Measurements from ENCODE around the gene PRKACA.

The PRKACA gene

GRCh38 chr19:14116918-14117578, 514 bp downstream of the PRKACA start:
- DNase-seq (ENCODE audit: low spot score) = no peak

DNA sequence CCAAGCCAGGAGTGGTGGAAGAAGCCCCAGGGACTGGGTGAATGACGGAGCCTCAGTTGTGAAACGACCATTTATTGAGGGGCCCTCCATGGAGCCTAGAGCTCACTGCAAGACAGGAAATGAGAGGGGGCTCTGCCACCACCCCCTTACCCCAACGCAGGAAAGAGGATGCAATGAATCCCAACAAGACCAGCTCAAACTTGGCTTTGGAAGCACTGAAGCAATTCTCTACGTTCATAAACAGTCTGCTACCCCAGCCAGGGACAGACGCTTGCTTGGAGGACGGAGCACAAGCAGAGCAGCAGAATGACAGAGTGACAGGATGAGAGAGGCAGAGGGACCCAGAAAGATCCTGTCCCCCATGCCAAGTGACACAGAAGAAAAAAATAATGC, 1.0 kb downstream of the PRKACA start:
- no peak for DNase-seq (ENCODE audit: low spot score)

DNA sequence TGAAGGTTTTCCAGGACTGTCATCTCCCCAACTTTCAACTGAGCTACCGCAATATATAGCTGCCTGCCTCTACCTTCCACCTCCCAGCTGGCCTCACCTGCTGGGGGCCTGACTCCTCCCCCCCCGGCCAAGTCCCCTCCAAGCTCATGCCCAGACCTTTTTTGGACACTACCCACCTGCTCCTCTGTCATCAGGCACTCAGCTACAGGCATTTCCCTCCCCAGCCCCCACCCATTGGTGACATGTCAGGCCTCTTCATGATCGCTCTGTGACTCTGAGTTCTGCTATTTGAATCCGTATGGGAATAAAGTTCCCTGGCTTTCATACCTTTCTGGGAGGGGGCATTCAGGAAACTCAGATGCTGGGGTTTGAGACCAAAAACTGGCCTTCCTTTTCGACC, 1.8 kb downstream of the PRKACA start:
- no peak for DNase-seq (ENCODE audit: low spot score)

DNA sequence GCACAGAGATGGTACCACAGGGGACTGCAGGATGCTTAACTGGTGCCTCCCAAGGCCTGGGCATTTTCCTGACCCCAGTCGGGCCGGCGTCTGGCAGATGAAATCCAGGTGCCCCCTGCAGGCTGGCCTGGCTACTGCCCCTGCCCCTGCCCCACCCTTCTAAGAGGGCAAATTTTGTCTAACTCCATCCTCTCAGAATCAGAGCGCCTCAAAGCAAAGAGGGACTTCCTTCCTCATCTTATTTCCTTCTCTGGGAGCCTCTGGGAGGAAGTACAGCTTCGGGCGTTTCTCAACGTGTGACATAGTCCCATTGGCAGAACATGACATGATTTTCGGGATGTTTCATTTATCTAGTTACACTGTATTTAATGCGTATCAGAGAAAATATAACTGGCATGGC, 2.7 kb downstream of the PRKACA start:
- DNase-seq (ENCODE audit: low spot score) = peak; percentile 38

DNA sequence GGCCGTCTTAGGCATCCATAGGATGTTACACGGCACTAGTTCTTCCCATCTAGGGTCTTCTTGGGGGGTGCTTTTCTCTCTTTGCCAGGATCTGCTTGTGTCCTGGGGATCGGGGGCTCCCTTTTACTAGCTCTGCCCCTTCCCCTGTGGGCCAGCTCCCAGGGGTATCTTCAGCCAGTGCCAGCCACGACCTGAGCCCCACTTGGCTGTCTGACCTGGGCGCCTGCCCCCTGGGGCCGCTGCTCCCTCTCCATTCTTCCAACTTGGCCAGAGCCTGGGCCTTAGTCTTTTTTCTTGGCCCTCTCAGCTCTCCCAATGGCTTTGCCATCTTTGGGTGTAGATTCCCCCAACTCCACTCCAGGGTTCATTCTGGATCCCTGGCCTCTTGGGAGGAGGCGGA, 3.1 kb downstream of the PRKACA start:
- no peak for DNase-seq (ENCODE audit: low spot score)

DNA sequence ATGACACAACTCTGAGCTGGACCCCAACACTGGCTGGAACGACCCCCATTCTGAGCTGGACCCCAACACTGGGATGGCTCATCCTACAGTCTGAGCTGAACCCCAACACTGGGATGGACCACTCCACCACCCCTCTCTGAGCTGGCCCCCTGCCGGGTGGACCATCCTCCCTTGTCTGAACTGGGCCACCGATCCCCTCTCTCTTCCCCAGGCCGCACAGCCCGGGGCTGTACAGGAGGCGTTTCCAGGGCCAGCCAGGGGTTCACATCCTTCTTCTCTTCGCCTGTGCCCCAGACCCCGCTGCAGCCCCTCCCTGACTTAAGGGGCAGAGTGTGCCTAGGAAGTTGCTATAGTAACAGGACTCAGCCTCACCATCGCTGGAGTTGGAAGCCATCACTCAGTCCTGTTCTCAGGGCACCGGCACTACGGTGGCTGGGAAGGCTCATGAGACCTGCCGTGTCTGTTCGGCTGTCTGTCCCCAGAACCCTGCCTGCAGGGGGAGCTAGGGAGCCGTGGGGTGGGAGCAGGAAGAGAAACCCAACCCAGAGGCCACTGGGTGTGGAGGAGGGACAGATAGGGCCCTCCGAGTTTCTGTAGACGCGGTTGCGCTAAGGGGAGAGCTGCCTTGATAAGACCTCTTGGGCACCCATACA, 3.7 kb downstream of the PRKACA start:
- DNase-seq (ENCODE audit: low spot score) = no peak

DNA sequence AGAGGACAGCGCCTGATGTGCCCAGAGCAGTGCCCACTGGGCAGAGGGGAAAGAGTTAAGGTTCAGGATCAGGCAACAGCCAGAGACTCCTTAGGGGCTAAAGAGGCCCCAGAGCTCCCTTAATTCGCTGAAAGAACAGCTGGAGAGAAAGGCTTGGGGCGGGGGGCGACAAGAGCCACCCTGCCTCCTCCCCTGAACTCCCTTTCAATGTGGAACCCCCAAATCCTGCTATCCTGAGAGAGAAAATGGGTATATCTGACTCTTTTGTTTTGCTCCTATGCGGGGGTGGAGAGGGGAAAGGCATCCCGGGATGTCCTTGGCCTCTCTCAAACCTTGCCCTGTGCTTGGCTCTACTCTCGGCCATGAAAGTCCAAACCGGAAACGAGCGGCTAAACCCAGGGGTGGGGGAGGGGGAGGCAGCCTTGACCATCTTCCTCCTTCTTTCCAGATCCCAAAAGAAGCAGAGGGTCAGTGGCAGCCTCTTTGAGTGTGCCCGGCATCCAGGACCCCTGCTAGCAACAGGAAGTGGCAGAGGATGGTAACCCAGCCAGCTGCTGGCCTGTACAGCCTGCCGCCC, 4.7 kb downstream of the PRKACA start:
- DNase-seq (ENCODE audit: low spot score) = no peak

DNA sequence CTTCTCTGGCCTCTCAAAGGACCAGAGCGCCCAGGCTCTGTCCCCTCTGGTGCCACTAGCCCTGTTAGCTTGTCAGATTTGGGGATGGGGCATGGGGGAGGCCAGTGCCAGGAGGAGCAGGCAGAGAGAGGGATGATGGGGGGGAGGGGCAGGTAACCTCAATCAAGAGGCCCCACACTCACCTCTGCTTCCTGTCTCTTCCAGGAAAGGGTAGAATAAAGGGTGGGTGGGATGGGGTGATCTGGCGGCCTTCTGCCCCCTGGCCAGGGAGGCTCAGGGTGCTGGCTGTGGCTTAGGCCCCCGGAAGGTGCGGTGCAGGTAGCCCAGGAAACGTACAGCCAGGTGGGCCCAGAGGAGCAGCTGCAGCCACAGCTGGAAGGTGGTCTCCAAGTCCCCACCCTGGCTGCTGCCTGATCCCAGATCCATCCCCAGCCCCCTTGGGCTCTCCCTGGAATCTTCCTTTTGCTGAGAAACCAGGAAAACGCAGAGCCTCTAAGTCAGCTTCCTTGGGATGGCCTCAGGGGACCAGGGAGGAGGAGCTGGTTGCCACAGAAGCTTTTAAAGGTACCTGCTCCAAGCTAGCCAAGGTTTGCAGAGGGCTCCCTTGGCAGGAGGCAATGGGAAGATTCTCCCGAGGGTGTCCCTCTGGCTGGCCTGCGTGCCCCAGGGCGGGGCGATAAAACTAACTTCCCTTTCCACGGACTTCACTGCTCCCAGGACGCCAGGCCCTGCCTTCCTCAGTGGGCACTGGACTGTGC, 5.3 kb downstream of the PRKACA start:
- no peak for DNase-seq (ENCODE audit: low spot score)

- DNase-seq (ENCODE audit: low spot score) = no peak
Measured at GRCh38 chr19:14111486-14111885, 6.1 kb downstream of the PRKACA start.

DNA sequence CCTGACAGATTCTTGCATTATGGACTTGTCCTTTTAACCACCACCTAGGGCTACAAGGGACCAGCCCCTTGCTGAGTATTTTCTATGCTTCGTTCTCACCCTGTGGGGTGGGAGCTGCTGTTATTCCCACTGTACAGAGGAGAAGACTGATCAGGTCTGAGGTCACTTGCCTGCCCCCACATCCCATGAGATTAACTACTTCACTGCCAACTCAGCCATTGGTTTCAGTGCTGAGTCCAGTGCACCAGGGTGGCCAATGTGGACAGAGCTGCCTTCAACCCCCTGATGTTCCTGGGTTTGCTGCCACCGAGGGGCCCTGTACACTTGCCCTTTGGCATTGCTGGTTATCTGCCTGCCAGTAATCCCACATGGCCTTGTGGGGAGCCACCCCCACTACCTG, 6.9 kb downstream of the PRKACA start:
- no peak for DNase-seq (ENCODE audit: low spot score)

GRCh38 chr19:14107581-14108461, 9.7 kb downstream of the PRKACA start:
- DNase-seq (ENCODE audit: low spot score) = peak; percentile 39

GRCh38 chr19:14106840-14107239, 10.7 kb downstream of the PRKACA start:
- DNase-seq (ENCODE audit: low spot score) = no peak

GRCh38 chr19:14105680-14106079, 11.9 kb downstream of the PRKACA start:
- DNase-seq (ENCODE audit: low spot score) = no peak

GRCh38 chr19:14103310-14103709, 14.3 kb downstream of the PRKACA start:
- no peak for DNase-seq (ENCODE audit: low spot score)

DNA sequence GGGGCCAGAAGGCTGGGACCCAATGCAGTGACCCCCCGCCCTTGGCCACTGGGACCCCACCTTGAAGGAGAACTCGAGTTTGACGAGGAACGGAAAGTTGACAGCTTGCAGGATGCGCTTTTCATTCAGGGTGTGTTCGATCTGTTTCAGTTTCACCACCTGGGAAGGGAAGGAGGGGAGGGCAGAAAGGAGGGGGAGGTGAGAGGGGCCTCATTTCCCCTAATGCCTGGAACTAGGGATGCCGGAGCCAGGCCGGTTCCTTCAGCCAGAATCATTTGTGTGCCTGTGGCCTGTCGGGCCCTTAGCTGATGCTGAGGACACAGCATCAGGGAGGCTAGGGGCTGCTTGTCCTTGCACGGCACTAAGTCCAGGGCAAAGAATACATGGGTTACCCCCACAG, 14.8 kb downstream of the PRKACA start:
- no peak for DNase-seq (ENCODE audit: low spot score)

DNA sequence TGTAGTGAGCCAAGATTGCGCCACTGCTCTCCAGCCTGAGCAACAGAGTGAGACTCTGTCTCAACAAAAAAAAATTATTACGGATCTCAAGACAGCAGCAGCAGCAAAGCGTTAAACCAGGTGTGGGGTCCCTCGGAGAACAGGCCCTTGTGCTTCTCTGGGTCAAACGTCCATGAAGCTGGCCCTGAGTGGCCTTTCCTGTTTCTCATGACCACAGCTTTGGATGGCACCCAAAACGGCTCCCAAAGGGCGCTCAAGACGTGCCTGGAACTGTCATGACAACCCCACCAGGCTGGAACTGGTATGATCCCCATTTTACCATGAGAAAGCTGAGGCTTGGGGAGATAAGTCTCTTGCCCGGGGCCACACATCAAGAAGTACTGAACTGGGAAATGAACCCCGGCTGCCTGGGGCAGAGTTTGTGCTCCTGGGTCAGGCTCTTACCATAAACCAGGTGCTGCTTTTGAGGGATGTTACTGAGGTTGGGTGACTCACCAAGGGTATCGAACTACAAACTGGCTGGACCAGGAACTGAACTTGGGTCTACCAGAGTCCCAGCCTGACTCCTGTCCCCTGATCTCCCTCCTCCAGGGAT, 15.4 kb downstream of the PRKACA start:
- no peak for DNase-seq (ENCODE audit: low spot score)

DNA sequence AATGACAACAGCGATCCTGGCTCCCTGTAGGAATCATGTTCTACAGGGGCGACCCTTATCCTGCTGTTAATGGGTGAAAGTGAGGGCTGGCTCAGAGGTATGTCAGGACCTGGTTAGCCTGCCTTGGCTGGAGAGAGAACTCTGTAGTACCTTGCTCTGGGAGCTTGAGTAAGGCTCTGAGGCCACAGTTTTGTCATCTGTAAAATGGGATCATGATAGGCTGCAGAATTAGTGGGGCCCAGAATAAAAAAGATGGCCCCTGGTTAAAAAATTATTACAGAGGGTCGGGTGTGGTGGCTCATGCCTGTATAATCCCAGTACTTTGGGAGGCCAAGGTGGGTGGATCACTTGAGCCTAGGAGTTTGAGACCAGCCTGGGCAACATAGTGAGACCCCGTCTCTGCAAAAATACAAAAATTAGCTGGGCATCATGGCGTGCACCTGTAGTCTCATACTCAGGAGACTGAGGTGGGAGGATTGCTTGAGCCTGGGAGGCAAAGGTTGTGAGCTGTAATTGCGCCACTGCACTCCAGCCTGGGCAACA, 16.5 kb downstream of the PRKACA start:
- no peak for DNase-seq (ENCODE audit: low spot score)

- no peak for DNase-seq (ENCODE audit: low spot score)
Measured at GRCh38 chr19:14097532-14098151, 19.9 kb downstream of the PRKACA start.

DNA sequence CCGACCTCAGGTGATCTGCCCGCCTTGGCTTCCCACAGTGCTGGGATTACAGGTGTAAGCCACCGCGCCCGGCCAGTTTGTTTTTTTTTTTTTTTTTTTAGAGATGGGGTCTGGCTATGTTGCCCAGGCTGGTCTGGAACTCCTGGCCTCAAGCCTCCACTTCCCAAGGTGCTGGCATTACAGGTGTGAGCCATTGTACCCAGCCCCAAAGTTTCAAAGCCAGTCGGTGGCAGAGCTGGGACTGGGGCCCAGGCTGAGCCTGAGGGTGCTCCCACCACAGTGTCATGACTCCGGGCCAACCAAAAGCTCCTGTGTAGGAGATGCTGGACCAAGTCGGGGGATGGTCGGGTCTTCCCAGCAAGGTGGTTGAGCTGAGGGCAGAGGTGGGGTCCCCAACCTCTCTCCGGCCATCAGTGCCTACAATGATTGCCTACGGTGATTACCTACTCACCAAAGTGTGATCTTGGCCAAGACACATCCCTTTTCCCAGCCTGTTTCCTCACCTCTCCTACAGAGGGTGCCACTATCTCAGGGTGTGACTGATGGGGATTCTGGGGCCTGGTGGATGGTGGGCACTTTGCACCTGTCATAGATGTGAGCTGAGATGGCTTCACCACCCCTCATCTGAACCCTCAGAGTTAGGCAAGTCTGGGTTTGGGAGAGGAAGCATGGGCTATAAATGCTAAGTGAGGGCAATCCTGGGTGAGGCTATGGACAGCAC, 21.1 kb downstream of the PRKACA start:
- no peak for DNase-seq (ENCODE audit: low spot score)

- DNase-seq (ENCODE audit: low spot score) = no peak
Measured at GRCh38 chr19:14094854-14095253, 22.7 kb downstream of the PRKACA start.

Measured in kidney tubule cell (primary cell).